HG03095 (cell line): ENCODE measurements around the gene UBXN11.

Source experiments
- ATAC-seq: cut with Tn5 transposase; IDR thresholded peaks from one replicate; pipeline ENCODE4 v1.9.1; 2021; ENCODE audit warnings: moderate library complexity; ENCODE audit not compliant: unreplicated experiment

The UBXN11 gene

GRCh38 chr1:26274801-26275425, 31.5 kb downstream of the UBXN11 start:
- ATAC-seq, result no peak

- ATAC-seq, result no peak
Observed at GRCh38 chr1:26269198-26269550, 37.3 kb downstream of the UBXN11 start.

GRCh38 chr1:26268290-26269197, 37.9 kb downstream of the UBXN11 start:
- ATAC-seq, result no peak

- ATAC-seq, result no peak
Observed at GRCh38 chr1:26265405-26265804, 41.0 kb downstream of the UBXN11 start.

GRCh38 chr1:26263212-26263611, 43.2 kb downstream of the UBXN11 start:
- ATAC-seq, result no peak

GRCh38 chr1:26259578-26259977, 46.9 kb downstream of the UBXN11 start:
- no peak for ATAC-seq

- no peak for ATAC-seq
Observed at GRCh38 chr1:26259005-26259404, 47.4 kb downstream of the UBXN11 start.

GRCh38 chr1:26257222-26257621, 49.2 kb downstream of the UBXN11 start:
- no peak for ATAC-seq

GRCh38 chr1:26254404-26254803, 52.0 kb downstream of the UBXN11 start:
- ATAC-seq, result no peak

GRCh38 chr1:26252718-26253117, 53.7 kb downstream of the UBXN11 start:
- ATAC-seq, result no peak

- ATAC-seq, result no peak
Observed at GRCh38 chr1:26239936-26240335, 66.5 kb downstream of the UBXN11 start.

GRCh38 chr1:26237230-26237966, 69.0 kb downstream of the UBXN11 start:
- no peak for ATAC-seq

- ATAC-seq, result no peak
Observed at GRCh38 chr1:26234644-26235370, 71.6 kb downstream of the UBXN11 start.

- peak; percentile 81 for ATAC-seq
Observed at GRCh38 chr1:26233903-26234643, 72.4 kb downstream of the UBXN11 start, which contains the start of gene CEP85. CEP85 (plus strand) TSS chr1:26234200; CDS start chr1:26239784, 5,584 bp downstream.
